ENCODE measurements around the gene CTTNBP2.

- TF ChIP-seq CTCF (IDR thresholded peaks at IDR 0.05; ENCODE audit: low read length) (no peak), EZH2phosphoT487 (IDR thresholded peaks at IDR 0.05; ENCODE audit: low read length) (no peak)
These were observed 79.3 kb downstream of the CTTNBP2 start for GRCh38 chr7:117793976-117794375.
